GM21447 (cell line): ENCODE data around the gene HYLS1.

Experiments
- ATAC-seq: cut with Tn5 transposase; IDR thresholded peaks from one replicate; pipeline ENCODE4 v1.9.1; 2021; ENCODE audit not compliant: unreplicated experiment

The HYLS1 gene

GRCh38 chr11:125932301-125932700 is 44.8 kb downstream of the HYLS1 start:
- no peak for ATAC-seq

- no peak for ATAC-seq
These were observed 45.8 kb downstream of the HYLS1 start for GRCh38 chr11:125933030-125933813.

GRCh38 chr11:125934473-125934872 is 47.0 kb downstream of the HYLS1 start:
- ATAC-seq, result no peak

GRCh38 chr11:125935056-125935455 is 47.6 kb downstream of the HYLS1 start:
- ATAC-seq, result no peak

- no peak for ATAC-seq
These were observed 48.2 kb downstream of the HYLS1 start for GRCh38 chr11:125935618-125936199.

- no peak for ATAC-seq
These were observed 51.0 kb downstream of the HYLS1 start for GRCh38 chr11:125938418-125938817.

GRCh38 chr11:125939081-125939521 is 51.6 kb downstream of the HYLS1 start:
- ATAC-seq, result no peak

- ATAC-seq, result no peak
These were observed 52.7 kb downstream of the HYLS1 start for GRCh38 chr11:125940145-125940544.

GRCh38 chr11:125941267-125941618 is 53.8 kb downstream of the HYLS1 start:
- no peak for ATAC-seq

GRCh38 chr11:125941619-125942611 is 54.4 kb downstream of the HYLS1 start:
- no peak for ATAC-seq

GRCh38 chr11:125942771-125943428 is 55.4 kb downstream of the HYLS1 start:
- ATAC-seq, result no peak

- no peak for ATAC-seq
These were observed 56.3 kb downstream of the HYLS1 start for GRCh38 chr11:125943661-125944349.

GRCh38 chr11:125944350-125945010 is 57.0 kb downstream of the HYLS1 start:
- ATAC-seq, result no peak

- ATAC-seq, result no peak
These were observed 57.7 kb downstream of the HYLS1 start for GRCh38 chr11:125945011-125945796.

- ATAC-seq, result no peak
These were observed 58.5 kb downstream of the HYLS1 start, which contains the start of gene VSIG10L2 for GRCh38 chr11:125945797-125946520. VSIG10L2 (plus strand) TSS chr11:125946044; CDS start chr11:125946056, 12 bp downstream.

- ATAC-seq, result no peak
These were observed 59.4 kb downstream of the HYLS1 start for GRCh38 chr11:125946712-125947418.

GRCh38 chr11:125947419-125948277 is 60.2 kb downstream of the HYLS1 start:
- no peak for ATAC-seq
